ENCODE measurements around the gene VEGFC.

VEGFC gene

GRCh38 chr4:176645246-176645960 lies 147.3 kb downstream of the VEGFC start:
- Mint-ChIP-seq H3K27me3 (no peaks in the 10 kb centered on the region), H3K4me3 (no peak overlapping the region), H3K36me3 (ENCODE audit: insufficient read depth) (no peaks in the 10 kb centered on the region), H3K4me1 (no peaks in the 10 kb centered on the region), H3K9me3 (peaks cover 4% of the 10 kb centered on the region), H3K27ac (ENCODE audit: low read depth) (no peak overlapping the region)
- ATAC-seq (replicated peaks; ENCODE audit: extremely low read depth, poor library complexity, severe bottlenecking), result no peak
- DNase-seq (ENCODE audit: low spot score in 2 of 2), result no peak

GRCh38 chr4:176642472-176642871 lies 150.2 kb downstream of the VEGFC start:
- Mint-ChIP-seq H3K27ac (ENCODE audit: low read depth) (no peak overlapping the region), H3K4me3 (no peak overlapping the region), H3K36me3 (ENCODE audit: insufficient read depth) (no peaks in the 10 kb centered on the region), H3K9me3 (peaks cover 17% of the 10 kb centered on the region), H3K27me3 (no peaks in the 10 kb centered on the region), H3K4me1 (no peaks in the 10 kb centered on the region)
- ATAC-seq (replicated peaks; ENCODE audit: extremely low read depth, poor library complexity, severe bottlenecking), result no peak
- DNase-seq (ENCODE audit: low spot score in 2 of 2), result no peak

- Mint-ChIP-seq H3K36me3 (ENCODE audit: insufficient read depth) (no peaks in the 10 kb centered on the region), H3K27me3 (no peaks in the 10 kb centered on the region), H3K4me1 (no peaks in the 10 kb centered on the region), H3K27ac (ENCODE audit: low read depth) (no peak overlapping the region), H3K9me3 (peaks cover 17% of the 10 kb centered on the region), H3K4me3 (no peak overlapping the region)
- ATAC-seq (replicated peaks; ENCODE audit: extremely low read depth, poor library complexity, severe bottlenecking), result no peak
- DNase-seq (ENCODE audit: low spot score in 2 of 2), result no peak
Observed at GRCh38 chr4:176641237-176641636, 151.5 kb downstream of the VEGFC start.

GRCh38 chr4:176638992-176639391 lies 153.7 kb downstream of the VEGFC start:
- Mint-ChIP-seq H3K4me3 (no peak overlapping the region), H3K27ac (ENCODE audit: low read depth) (no peak overlapping the region), H3K9me3 (peaks cover 17% of the 10 kb centered on the region), H3K4me1 (no peaks in the 10 kb centered on the region), H3K36me3 (ENCODE audit: insufficient read depth) (no peaks in the 10 kb centered on the region), H3K27me3 (no peaks in the 10 kb centered on the region)
- no peak for DNase-seq (ENCODE audit: low spot score in 2 of 2)
- no peak for ATAC-seq (replicated peaks; ENCODE audit: extremely low read depth, poor library complexity, severe bottlenecking)

- Mint-ChIP-seq H3K36me3 (ENCODE audit: insufficient read depth) (no peaks in the 10 kb centered on the region), H3K9me3 (peaks cover 17% of the 10 kb centered on the region)
Observed at GRCh38 chr4:176636292-176636691, 156.4 kb downstream of the VEGFC start.

GRCh38 chr4:176635372-176636261 lies 157.1 kb downstream of the VEGFC start:
- Mint-ChIP-seq H3K27ac (ENCODE audit: low read depth) (no peak overlapping the region), H3K4me1 (no peaks in the 10 kb centered on the region), H3K36me3 (ENCODE audit: insufficient read depth) (no peaks in the 10 kb centered on the region), H3K4me3 (no peak overlapping the region), H3K27me3 (no peaks in the 10 kb centered on the region), H3K9me3 (peaks cover 17% of the 10 kb centered on the region)
- ATAC-seq (replicated peaks; ENCODE audit: extremely low read depth, poor library complexity, severe bottlenecking) (no peak), DNase-seq (ENCODE audit: low spot score in 2 of 2) (no peak)

More at GRCh38 chr4:176636292-176636691, 156.4 kb downstream of the VEGFC start:
- Mint-ChIP-seq H3K4me3 (no peak overlapping the region), H3K27me3 (no peaks in the 10 kb centered on the region), H3K4me1 (no peaks in the 10 kb centered on the region), H3K27ac (ENCODE audit: low read depth) (no peak overlapping the region)
- no peak for ATAC-seq (replicated peaks; ENCODE audit: extremely low read depth, poor library complexity, severe bottlenecking)
- no peak for DNase-seq (ENCODE audit: low spot score in 2 of 2)
